ENCODE data around the gene GUF1.

DNA sequence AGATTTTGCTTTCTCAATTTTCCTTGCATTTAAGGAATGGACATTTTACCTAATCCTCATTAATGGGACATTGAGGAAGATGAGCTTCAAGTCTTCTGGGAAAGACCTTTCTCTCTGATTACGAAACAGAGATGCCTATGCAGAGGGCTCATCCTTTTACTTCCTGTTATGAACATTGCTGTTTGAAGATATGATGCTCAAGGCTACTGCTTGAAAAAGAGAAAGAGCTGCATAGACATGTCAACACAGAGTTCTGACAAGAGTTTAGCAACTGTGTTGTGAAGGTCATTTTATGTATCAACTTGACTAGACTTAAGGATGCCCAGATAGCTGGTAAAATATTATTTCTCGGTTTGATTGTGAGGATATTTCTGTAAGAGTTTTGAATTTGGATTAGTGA, 62.0 kb downstream of the GUF1 start:
- TF ChIP-seq, protein P1, sequence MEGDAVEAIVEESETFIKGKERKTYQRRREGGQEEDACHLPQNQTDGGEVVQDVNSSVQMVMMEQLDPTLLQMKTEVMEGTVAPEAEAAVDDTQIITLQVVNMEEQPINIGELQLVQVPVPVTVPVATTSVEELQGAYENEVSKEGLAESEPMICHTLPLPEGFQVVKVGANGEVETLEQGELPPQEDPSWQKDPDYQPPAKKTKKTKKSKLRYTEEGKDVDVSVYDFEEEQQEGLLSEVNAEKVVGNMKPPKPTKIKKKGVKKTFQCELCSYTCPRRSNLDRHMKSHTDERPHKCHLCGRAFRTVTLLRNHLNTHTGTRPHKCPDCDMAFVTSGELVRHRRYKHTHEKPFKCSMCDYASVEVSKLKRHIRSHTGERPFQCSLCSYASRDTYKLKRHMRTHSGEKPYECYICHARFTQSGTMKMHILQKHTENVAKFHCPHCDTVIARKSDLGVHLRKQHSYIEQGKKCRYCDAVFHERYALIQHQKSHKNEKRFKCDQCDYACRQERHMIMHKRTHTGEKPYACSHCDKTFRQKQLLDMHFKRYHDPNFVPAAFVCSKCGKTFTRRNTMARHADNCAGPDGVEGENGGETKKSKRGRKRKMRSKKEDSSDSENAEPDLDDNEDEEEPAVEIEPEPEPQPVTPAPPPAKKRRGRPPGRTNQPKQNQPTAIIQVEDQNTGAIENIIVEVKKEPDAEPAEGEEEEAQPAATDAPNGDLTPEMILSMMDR (IDR thresholded peaks at IDR 0.05; ENCODE audit: low read depth, low read length, missing input control), result no peak
- TF ChIP-seq FOXA1 (IDR thresholded peaks at IDR 0.05) (no peak), GABPA (IDR thresholded peaks at IDR 0.05 in 1 of 2, conservative IDR thresholded peaks at IDR 0.05 in 1 of 2) (no peak), RAD21 (IDR thresholded peaks at IDR 0.05) (no peak), SP1 (IDR thresholded peaks at IDR 0.05) (no peak), TAF1 (conservative IDR thresholded peaks at IDR 0.05) (no peak), JUND (IDR thresholded peaks at IDR 0.05) (no peak)
- TF ChIP-seq, protein P2, sequence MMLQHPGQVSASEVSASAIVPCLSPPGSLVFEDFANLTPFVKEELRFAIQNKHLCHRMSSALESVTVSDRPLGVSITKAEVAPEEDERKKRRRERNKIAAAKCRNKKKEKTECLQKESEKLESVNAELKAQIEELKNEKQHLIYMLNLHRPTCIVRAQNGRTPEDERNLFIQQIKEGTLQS (IDR thresholded peaks at IDR 0.05), result no peak
